HG03097 (cell line): Measurements from ENCODE around the gene IL10RA.

Experiments
- ATAC-seq: cut with Tn5 transposase; IDR thresholded peaks from one replicate; pipeline ENCODE4 v1.9.1; 2021; ENCODE audit not compliant: unreplicated experiment, low FRiP score

The IL10RA gene

DNA sequence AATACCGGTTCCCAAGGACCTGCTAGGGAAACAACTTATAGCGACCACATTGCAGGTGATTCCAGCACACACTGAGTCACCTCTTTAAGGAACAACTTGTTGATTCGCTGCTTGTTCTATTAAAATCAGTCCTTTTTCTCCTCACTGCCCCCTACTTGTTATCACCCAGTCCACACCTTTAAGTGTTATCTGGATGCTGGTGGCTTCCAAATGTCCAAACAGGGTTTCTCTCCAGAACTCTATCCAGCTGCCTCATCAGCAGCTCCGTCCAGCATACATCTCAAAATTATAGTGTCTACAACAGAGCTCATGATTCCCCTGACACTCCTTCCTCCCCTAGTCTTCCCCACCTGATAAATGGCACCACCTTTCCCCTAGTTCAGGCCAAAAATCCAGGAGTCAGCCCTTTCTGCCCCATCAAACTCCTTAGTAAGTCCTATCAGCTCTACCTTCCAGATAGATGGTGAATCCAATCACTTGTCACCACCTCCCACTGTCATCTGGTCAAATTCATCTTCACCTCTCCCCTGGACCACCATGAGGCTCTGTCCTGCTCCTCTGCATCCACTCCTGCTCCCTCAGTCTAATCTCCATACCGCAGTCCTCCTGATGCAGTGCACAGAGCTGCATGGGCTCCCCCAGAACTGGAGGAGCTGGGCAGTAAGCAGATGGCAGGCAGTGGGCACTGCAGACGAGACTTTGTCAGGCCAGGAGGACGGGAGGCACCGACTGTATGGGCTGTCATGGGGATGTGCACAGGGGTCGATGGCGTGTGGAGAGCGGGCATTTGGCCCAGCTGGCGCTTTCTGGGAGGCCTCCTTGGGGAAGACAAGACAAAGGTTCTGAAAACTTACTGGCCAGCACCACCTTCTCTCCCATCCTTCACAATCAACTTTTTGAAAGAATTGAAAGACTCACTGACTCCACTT lies 19.3 kb downstream of the IL10RA start:
- no peak for ATAC-seq

DNA sequence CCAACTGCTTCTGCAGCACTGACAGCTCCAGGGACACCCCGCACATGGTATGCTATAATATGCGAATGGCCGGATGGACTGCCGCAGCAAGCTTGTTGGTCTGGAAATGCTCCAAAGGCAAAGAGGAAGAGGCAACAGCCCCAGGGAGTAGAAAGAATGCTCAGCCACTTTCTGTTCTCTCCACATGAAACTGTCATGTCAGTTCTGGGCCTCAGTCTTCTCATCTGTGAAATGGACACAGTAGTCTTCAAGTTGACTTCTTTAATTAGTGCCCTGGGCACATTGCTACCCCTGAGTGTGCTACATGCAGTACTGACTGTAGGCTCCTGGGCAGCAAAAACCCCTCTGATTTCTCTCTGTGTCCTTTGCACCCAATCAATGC lies 19.9 kb downstream of the IL10RA start:
- no peak for ATAC-seq

DNA sequence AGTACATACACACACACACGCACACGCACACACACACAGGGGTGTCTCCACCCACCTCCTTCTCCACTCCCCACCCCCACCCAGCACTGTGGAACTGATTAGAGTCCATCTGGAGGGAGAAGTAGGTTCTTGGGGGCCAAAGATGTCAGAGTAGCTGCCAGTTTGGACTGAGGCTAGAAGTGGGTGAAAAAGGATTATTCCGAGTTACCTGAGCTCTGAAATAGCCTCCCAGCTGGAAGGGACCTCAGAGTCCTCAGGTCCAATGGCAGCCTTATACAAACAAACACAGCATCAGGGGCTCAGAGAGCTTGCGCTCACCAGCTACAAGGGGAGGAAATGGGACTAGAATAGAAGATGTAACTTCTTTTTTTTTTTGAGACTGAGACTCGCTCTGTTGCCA lies 20.8 kb downstream of the IL10RA start:
- no peak for ATAC-seq

DNA sequence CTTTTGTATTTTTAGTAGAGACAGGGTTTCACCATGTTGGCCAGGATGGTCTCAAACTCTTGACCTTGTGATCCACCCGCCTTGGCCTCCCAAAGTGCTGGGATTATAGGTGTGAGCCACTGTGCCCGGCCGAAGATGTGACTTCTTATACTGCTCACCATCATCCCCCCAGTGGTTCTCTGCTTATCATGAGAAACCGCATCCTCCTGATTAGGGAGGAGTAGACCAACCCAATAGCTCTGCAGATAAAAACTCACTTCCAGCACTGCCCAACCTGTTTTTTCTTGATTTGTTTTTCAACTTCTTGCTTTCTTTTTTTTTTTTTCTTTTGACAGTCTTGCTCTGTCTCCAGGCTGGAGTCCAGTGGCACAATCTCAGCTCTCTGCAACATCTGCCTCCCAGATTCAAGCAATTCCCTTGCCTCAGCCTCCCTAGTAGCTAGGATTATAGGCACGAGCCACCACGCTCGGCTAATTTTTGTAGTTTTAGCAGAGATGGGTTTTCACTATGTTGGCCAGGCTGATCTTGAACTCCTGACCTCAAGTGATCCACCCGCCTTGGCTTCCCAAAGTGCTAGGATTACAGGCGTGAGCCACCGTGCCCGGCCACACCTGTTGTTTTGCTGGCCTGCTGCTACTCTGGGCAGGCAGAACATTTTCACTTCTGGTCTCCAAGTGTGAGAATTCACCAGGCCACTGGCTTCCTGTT lies 21.5 kb downstream of the IL10RA start:
- ATAC-seq = peak; percentile 38

DNA sequence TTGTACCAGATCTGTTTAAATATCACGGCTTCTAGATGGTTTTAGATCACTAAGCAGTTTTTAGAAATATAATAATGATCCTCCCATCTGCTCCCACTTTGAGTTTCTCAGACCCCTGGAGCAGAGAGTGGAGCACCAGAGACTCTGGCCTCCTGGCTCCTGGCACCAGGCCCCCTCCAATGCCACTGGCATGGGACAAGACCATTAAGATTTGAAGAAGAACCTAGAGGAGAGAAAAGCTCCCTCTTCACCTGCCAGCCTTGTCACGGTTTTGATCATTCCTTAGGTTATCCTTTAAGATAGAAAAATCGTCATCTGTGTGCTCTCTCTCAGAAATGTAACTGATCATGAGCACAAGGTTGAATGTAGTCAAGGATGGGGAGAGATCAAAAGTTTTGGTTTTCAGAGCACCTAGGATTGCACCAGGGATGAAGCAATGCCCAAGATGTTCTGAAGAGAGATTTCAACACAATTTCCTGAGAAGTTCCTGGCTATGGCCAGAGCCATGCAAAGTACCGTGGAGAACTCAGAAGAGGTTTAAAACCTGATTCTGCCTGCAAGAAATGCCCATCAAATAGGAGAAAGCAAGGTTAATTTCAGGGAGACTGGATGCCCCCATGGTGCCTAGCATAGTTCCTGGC lies 22.2 kb downstream of the IL10RA start:
- ATAC-seq = no peak

DNA sequence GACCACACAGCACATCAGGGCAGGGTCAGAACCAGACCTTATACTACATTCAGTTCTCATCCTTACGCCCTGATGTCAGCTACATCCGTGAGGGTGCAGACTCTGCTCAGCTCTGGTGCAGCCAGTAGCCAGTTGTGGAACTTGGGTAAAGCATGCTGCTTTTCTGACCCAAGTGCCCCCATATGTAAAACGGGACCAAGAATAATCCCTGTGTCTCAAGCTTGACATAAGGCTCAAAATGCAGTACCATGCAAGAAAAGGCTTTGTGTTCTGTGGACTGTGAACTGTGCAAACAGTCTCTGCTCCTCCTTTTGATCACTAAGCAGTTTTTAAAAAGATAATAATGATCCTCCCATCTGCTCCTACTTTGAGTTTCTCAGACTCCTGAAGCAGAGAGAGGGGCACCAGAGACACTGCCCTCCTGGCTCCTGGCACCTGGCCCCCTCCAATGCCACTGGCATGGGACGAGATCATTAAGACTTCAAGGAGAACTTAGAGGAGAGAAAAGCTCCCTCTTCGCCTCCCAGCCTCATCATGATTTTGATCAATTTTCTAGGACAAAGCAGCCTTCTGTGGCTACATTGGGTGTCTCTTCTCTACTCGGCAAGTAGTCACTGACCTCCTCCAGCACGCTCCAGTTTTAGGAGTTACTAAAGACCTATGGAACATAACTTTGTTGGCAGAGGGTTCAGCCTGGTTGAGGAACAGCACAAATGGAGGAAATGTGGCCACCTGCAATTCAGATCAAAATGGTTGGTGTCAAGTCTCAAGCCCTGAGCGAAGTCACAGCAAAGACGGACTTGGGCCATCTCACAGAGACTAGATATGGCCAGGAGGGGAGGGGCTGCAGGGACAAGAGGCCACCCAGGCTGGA lies 23.9 kb downstream of the IL10RA start:
- ATAC-seq = no peak

DNA sequence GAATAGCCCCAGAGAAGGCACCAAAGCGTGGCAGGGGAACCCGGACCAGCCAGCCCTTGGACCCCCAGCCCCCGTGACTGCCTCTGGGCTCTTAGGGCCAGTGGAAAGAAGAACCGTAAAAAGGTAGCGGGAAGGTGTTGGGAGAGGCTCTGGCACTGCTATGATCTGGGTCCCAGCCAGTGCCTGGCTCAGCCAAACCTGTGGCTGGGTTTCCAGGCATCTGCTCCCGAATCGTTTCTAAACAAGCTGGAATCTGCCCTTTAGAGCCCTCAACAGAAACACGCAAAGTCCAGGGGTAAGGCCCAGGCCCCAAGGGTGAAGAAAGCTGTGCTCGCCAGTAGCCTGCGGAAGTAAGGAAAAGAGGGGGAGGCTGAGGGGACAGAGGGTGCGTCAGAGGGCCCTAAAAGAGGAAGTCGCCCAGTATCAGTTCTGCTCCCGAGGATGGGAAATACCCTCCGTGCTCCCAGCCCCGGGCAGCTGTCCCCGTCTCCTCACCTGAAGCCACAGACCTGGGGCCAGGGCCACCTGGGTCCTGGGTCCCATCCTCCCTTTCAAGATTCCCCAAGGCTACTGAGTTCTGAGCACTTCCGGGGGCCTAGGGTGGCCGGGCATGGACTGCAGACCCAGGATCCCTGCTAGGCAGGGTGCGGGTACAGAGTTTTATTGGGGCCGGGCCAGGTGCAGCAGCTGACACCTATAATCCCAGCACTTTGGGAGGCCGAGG lies 24.7 kb downstream of the IL10RA start:
- peak; percentile 43 for ATAC-seq

DNA sequence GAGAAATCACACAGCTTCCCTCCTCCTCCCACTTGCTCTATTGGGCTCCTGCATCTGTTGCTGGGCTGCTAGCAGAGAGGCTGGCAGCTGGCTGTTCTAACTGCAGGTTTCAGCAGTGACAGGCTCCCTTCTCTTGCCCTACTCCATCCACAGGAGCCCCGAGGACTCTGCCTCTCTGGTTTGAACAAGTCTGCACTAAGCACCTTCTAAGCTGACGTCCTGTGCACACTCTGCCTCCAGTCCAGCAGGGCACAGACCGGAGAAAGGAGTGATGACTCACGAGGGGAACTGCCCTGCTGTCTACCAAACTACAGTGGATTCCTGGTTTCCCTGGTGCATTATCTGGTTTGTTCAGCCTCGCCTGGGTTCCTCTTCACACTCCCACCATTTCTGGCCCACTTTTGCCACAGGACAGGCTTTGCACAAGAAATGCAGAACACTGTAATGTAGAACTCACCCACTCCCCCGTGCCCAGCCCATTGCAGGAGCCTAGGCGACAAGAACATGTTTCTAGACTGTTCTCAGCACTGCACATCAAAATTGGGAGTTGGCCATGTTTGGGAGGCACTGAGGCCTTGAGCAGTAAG lies 26.0 kb downstream of the IL10RA start:
- ATAC-seq = no peak

DNA sequence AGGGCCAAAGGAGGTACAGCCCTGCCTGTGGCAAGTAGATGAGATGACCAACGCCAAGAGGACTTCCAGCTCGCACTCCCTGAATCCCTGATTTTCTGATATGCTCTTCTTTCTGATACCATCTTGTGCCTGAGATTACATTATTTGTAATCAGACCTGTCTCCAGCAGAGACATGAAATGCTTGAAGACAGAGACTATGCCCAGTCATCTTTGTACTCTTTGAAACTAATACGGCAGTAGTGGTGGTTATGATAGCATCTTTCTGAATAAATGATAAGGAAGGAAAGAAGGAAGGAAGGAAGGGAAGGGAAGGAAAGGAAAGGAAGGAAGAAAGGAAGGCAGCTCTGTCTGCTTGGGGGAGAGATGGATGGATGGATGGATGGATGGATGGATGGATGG lies 27.8 kb downstream of the IL10RA start:
- no peak for ATAC-seq

DNA sequence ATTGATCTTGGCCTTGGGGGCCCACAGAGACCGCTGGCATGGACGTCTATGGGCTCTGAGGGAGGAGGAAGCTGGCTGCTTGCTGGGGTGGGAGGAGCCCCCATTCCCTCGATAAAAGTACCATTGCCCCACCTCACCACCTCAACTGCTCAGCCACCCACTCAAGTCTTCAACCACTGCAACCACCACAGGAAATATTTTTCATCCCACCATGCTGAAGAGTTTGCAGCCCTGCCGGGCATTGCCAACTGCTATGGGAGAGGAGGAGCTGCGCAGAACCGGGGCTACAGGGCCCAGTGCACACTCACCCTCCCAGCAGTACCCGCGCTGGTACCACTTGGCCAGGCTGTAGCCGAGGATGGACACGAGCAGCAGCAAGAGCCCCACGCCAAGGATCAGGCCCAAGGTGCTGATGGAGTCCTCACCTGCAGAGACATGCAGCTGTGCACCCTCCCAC lies 29.2 kb downstream of the IL10RA start:
- no peak for ATAC-seq

DNA sequence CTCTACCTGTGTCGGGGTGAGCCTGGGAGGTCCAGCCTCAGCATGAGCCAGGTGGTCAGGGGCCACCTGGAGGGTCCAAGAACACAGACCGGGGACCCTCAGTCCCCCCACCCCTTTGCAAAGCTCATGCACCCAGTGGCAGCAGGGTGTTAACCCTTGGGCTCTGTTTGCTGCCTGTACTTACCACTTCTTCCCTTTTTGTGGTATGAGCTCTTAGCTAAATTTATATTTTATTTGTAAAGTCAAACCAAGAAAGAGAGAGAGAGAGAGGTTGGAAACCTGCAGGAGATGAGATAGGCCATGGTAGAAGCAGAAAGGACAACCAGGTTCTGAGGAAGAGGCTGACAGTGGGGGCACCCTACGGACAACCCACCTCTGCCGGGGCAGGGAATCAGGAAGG lies 29.9 kb downstream of the IL10RA start:
- ATAC-seq = no peak

DNA sequence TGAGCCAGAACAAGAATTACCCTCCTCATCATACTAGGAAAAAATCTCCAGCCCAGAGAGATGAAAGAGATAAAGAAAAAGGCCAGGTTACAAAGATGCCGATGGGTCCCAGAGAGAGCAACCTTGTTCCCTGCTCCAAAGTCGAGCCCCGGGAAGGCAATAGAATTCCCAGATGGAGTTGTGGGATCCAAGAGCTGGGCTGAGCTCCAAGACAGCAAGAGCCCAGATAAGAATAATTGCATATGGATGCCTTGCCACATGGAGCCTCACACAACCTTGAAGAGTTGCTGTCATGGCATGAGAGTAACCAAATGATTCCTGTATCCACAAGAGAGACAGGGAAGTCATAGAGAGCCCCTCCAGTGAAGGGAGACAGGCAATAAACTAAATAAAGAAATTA lies 30.9 kb downstream of the IL10RA start:
- no peak for ATAC-seq

DNA sequence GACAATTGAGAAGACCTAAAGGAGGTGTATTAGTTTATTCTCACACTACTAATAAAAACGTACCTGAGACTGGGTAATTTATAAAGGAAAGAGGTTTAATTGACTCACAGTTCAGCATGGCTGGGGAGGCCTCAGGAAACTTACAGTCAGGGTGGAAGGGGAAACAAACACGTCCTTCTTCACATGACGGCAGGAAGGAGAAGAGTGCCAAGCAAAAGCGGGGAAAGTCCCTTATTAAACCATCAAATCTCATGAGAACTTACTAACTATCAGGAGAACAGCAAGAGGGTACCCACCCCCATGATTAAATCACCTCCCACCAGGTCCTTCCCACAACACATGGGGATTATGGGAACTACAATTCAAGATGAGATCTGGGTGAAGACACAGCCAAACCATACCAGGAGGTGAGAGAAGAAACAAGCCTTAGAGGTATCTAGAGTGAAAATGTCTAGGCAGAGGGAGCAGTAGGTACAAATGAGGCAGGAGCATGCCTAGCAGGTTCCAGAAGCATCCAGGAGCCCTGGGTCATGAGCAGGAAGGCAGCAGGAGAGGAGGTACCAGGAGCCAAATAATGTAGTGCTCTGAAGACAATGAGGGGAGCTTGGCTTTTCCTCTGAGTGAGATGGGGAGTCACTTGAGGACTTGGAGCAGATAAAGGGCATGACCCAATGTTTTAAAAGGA lies 31.6 kb downstream of the IL10RA start:
- ATAC-seq = no peak

DNA sequence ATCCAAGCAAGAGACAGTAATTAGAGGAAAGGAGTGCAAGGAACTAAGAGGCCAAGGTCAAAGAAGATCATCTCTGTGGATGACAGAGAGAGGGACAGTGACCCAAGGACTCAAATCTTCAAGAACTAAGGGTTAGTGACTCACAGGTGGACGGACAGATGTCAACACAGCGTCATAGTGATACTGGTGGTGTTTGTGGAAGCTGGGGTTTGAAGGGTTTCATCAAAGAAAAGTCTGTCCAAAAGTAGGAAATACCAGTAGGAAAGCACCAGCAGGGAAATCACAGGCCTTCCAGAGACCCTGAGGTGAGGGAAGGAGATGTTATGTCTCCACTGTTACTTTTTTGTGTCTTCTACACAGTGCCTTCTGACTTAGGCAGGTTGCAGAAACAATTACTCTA lies 32.2 kb downstream of the IL10RA start:
- ATAC-seq = no peak

DNA sequence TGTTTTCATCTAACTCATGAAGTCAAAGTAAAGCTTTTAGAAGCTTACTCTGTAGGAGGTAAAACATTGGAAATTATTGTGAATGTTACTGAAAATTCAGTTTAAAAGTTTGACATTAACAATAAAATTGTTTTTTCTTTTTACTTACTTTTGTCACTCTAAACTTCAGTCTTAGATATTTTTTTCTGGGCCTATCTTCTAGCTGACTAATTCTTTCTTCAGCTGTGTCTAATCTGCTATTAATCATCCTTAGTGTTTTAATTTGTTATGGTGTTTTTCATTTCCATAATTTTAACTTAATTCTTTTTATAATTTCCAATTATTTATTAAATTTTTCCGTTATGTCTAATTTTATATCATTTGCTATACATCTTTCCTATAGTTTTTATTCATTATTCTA lies 35.0 kb downstream of the IL10RA start:
- no peak for ATAC-seq

DNA sequence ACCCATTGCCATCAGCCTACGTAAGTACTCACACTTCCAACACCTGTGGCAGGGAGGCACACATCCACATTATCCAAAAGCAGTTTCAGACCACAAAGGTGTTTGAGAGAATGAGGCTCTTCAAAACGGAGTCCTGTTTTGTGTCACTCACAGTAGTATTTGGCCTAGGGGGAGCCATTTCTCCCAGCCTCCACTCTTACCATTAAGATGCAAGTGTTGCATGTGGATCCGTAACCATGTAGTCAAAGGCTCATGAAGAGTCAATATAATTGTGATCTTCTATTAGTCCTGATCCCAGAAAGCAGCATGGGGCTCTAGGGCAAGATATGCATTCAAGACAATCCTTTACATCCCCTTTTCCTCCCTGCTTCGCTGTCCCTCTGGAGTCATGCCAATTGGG lies 41.5 kb downstream of the IL10RA start:
- ATAC-seq = no peak

DNA sequence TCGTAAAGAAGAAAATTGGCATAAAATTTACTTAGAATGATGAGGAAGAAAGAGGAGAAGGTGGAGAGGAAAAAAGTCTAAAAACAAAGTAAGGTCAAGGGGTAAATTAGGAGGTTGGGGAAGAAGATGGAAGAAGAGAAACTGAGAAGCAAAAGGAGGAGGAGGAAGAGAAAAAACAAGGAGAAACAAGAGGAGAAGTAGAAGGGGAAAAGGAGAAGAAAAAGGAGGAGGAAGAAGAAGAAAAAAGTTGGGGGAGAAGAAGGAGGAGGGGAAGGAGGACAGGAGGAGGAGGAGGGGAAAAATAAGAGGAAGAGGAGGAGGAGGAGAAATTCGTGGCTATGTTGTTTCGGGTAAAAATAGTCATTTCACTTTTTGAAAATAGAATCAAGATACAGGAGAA lies 42.4 kb downstream of the IL10RA start:
- no peak for ATAC-seq

DNA sequence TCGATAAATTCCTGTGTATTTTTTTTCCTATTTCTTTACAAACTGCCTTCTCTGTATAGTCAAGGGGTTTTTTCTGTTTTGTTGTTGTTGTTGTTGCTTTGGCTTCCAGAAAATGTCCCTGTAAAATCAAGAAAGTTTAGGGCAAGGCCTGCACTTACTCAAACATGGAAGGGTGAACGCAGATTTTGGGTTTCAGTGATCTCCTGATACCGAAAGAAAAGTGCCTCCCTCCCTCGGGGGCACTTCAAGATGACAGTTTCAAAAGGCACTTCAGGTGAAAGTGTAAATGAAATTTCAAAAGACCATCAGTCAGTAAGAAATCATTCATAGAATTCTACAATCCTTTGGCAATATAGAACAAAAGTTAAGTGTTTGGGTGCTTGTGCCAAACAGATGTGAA lies 47.2 kb downstream of the IL10RA start:
- ATAC-seq = no peak

DNA sequence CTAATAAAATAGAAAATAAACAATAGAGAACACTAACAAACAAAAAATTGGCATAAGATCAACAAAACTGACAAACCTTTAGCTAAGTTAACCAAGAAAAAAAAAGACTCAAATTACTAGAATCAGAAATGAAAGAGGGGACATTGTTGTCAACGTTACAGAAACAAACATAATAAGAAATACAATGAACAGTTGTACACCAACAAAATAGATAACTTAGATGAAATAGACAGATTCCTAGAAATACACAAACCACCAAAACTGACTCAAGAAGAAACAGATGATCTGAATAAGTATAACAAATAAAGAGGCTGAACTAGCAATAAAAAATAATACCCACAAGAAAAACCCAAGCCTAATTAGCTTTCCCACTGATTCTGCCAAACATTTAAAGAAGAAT lies 55.9 kb downstream of the IL10RA start:
- ATAC-seq = no peak
